Naive thymus-derived CD4-positive, alpha-beta T cell (primary cell): ENCODE measurements around the gene DNAI4. TPM values are rescaled to one million over a fixed set of nuclear protein-coding genes. Genes with fewer than 3 reads are reported as not detected.

Experiments used
- ATAC-seq: fragments of 150-1000 bp; cut with Tn5 transposase; 2 replicates; pipeline ENCODE4 v1.10.0; 2021; ENCODE audit warnings: mild to moderate bottlenecking, moderate library complexity
- CTCF ChIA-PET: fragments of 350-600 bp; sonication (Branson Sonifier 250); formaldehyde crosslinking; loops from one replicate; lab custom pipeline; 2021; ENCODE audit warnings: antibody characterized with exemption; lab: Charles Lee
- POLR2A ChIA-PET: fragments of 350-600 bp; sonication (Branson Sonifier 250); formaldehyde crosslinking; loops from one replicate; lab custom pipeline; 2021; ENCODE audit warnings: antibody characterized with exemption, inconsistent platforms; lab: Charles Lee
- DNase-seq, 9 donors: peaks; one replicate each; pipeline versions ENCODE4 v3.0.0 to v3.0.0-alpha.2; 2020 to 2022; ENCODE audit warnings: mixed read lengths in 1 of 9
- H3K27ac ChIP-seq: one replicate; pipeline ENCODE4 v1.7.0; 2013; ENCODE audit warnings: mild to moderate bottlenecking, low read depth, low read length, moderate library complexity
- H3K27me3 ChIP-seq, 2 donors: one replicate each; pipeline ENCODE4 v1.7.0; 2013; ENCODE audit warnings: low read length in 2 of 2, mild to moderate bottlenecking in 2 of 2, moderate library complexity in 2 of 2; ENCODE audit not compliant: control insufficient read depth in 2 of 2, insufficient read depth in 2 of 2
- H3K36me3 ChIP-seq, 3 experiments: 1 replicate in 2 of 3; 2 replicates in 1 of 3; pipeline ENCODE4 v1.7.0; 2013; ENCODE audit warnings: low read length in 3 of 3, mild to moderate bottlenecking in 3 of 3, moderate library complexity in 1 of 3; ENCODE audit not compliant: insufficient read depth in 3 of 3, control insufficient read depth in 2 of 3
- H3K4me1 ChIP-seq, 2 donors: one replicate each; pipeline ENCODE4 v1.7.0; 2013; ENCODE audit warnings: low read length in 2 of 2, mild to moderate bottlenecking in 2 of 2, moderate library complexity in 1 of 2; ENCODE audit not compliant: control insufficient read depth in 2 of 2, insufficient read depth in 2 of 2
- H3K4me3 ChIP-seq: 2 replicates; pipeline ENCODE4 v1.7.0; 2013; ENCODE audit warnings: mild to moderate bottlenecking, low read length
- H3K9me3 ChIP-seq, 3 experiments: 1 replicate in 2 of 3; 2 replicates in 1 of 3; pipeline ENCODE4 v1.7.0; 2013; ENCODE audit warnings: low read length in 3 of 3; ENCODE audit not compliant: control insufficient read depth in 2 of 3
- H3K27ac Mint-ChIP-seq, 9 donors: one replicate each; pipeline ENCODE4 v1.8.0; 2020 to 2022; ENCODE audit warnings: mixed read lengths in 9 of 9, mild to moderate bottlenecking in 8 of 9, moderate library complexity in 5 of 9, inconsistent platforms in 2 of 9
- H3K27me3 Mint-ChIP-seq, 5 donors: one replicate each; pipeline ENCODE4 v1.8.0; 2021 to 2022; ENCODE audit warnings: mixed read lengths in 5 of 5, mild to moderate bottlenecking in 1 of 5
- H3K36me3 Mint-ChIP-seq, 5 donors: one replicate each; pipeline ENCODE4 v1.8.0; 2020 to 2022; ENCODE audit warnings: mixed read lengths in 5 of 5, mild to moderate bottlenecking in 3 of 5, inconsistent platforms in 1 of 5
- H3K4me1 Mint-ChIP-seq, 7 donors: one replicate each; pipeline ENCODE4 v1.8.0; 2020 to 2022; ENCODE audit warnings: mixed read lengths in 7 of 7, mild to moderate bottlenecking in 3 of 7, inconsistent platforms in 1 of 7
- H3K4me3 Mint-ChIP-seq, 10 donors: one replicate each; pipeline ENCODE4 v1.8.0; 2020 to 2022; ENCODE audit warnings: mild to moderate bottlenecking in 10 of 10, mixed read lengths in 10 of 10, moderate library complexity in 6 of 10, inconsistent platforms in 2 of 10
- H3K9me3 Mint-ChIP-seq, 11 donors: one replicate each; pipeline ENCODE4 v1.8.0; 2020 to 2022; ENCODE audit warnings: mixed read lengths in 11 of 11, mild to moderate bottlenecking in 4 of 11, inconsistent platforms in 1 of 11, moderate library complexity in 1 of 11
- intact Hi-C, 2 donors: fragments of 100-400 bp; cut with micrococcal nuclease; formaldehyde crosslinking; loops; one replicate each; pipeline ENCODE4 v1.15.1; 2023
- polyA plus RNA-seq, 2 donors: library from polyadenylated mRNA; unstranded; fragments of 300-500 nt; fragmentation: Illumina TruSeq; gene quantifications; one replicate each; pipeline ENCODE4 v1.2.3, GENCODE V29; 2021
- total RNA-seq, 6 experiments: library from RNA in 5 of 6; stranded (reverse) in 5 of 6; gene quantifications; 1 replicate in 5 of 6; 2 replicates in 1 of 6; pipeline ENCODE4 v1.2.3 and lab custom pipeline; 2021 to 2026

Gene DNAI4
- total and polyA plus RNA-seq, 7 experiments from 2014 or later = 1.3 to 10.7 (median 2.3) TPM

DNA sequence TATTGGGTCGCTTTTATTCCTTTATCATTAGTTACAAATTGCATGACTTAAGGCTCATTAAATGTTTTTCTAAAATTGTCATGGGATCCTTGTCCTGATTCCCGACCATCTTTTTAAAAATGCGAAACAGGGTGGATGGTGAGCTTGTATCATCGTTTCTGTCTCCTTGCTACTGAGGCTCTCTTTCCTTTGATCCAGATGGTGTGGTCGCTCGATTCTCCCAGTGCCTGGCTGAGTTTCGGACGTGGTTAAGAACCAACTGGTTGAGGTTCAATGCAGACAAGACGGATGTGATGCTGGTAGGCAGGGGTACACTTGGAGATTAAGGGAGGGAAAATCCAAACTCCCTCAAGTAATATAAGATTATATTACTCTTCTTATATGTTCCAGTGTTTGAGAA lies 1.3 kb upstream of the DNAI4 start:
- no peaks in the 10 kb centered on the region for H3K27me3 Mint-ChIP-seq
- peaks cover 18 to 75% (median 59%) of the 10 kb centered on the region in 7 donors for H3K4me1 Mint-ChIP-seq
- DNase-seq = no peak
- Histone ChIP-seq H3K36me3 (peaks cover 0 to 16% (median 0%) of the 10 kb centered on the region in 3 experiments), H3K27me3 (no peaks in the 10 kb centered on the region), H3K4me3 (peak overlapping the region; percentile 83), H3K27ac (peak overlapping the region; percentile 95), H3K9me3 (no peaks in the 10 kb centered on the region), H3K4me1 (peaks cover 24 to 37% of the 10 kb centered on the region in 2 donors)
- H3K9me3 Mint-ChIP-seq = peaks cover 0 to 12% (median 0%) of the 10 kb centered on the region in 11 donors
- POLR2A ChIA-PET = interaction anchor here (0.6 to 1.9 kb wide), 6 partner anchors 8 to 244 kb away, joined by 3 to 13 read pairs (median 4); partner anchors contain the start of gene SLC35D1
- H3K36me3 Mint-ChIP-seq = peaks cover 0 to 2% (median 2%) of the 10 kb centered on the region in 5 donors
- ATAC-seq = no peak
- CTCF ChIA-PET = interaction anchor here (1.0 to 2.7 kb wide), 2 partner anchors 85 to 163 kb away, joined by 3 to 8 read pairs; no protein-coding TSS in a partner anchor
- intact Hi-C loops = loop anchor here (1.0 to 10.0 kb wide), 9 partner anchors 127 to 1505 kb away; partner anchors contain the start of genes LEPR (in 2 of the 2), LEPROT (in 2 of the 2), GADD45A (in 1 of the 2) and SERBP1 (in 1 of the 2)
- peak overlapping the region; percentile 92 to 98 (median 96) for H3K4me3 Mint-ChIP-seq
- H3K27ac Mint-ChIP-seq = peak overlapping the region; percentile 95 to 97 (median 97)

GRCh38 chr1:66925558-66925910 lies 878 bp upstream of the DNAI4 start:
- intact Hi-C loops = loop anchor here (1.0 to 10.0 kb wide), 9 partner anchors 127 to 1505 kb away; partner anchors contain the start of genes LEPR (in 2 of the 2), LEPROT (in 2 of the 2), GADD45A (in 1 of the 2) and SERBP1 (in 1 of the 2)
- H3K4me1 Mint-ChIP-seq = peaks cover 18 to 75% (median 60%) of the 10 kb centered on the region in 7 donors
- H3K27me3 Mint-ChIP-seq = no peaks in the 10 kb centered on the region

DNA sequence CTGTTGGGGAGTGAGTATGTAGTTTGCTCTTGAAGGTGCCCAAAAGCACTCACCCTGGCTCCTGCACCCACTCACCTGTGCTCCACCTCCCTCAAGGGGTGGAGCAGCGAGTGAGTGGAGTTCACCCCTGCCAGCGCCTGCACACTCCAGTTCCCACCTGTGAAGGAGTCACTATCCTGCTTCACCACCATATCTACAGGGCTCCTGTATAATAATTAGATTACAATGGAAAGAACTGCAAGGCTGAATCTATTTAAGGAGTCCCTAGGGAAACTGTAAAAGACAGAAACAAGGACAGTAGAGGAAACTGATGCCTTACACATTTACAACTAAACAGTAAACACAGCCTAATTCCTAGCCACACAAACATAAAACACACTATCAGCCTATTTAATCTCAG lies 4.1 kb downstream of the DNAI4 start:
- POLR2A ChIA-PET = no interaction called here
- H3K4me3 ChIP-seq = no peak overlapping the region
- CTCF ChIA-PET = interaction anchor here (0.6 kb wide), 1 partner anchor 19 kb away, joined by 3 read pairs; no protein-coding TSS in a partner anchor
- H3K27ac ChIP-seq = no peak overlapping the region
- peaks cover 5 to 32% (median 24%) of the 10 kb centered on the region in 7 donors for H3K4me1 Mint-ChIP-seq
- no peak overlapping the region for H3K4me3 Mint-ChIP-seq
- peaks cover 0 to 10% (median 0%) of the 10 kb centered on the region in 3 experiments for H3K36me3 ChIP-seq
- no peak for ATAC-seq
- DNase-seq = no peak
- H3K27me3 Mint-ChIP-seq = no peaks in the 10 kb centered on the region
- intact Hi-C loops = loop anchor here in 1 of 2 donors (10.0 kb wide), 1 partner anchor 414 kb away; no protein-coding TSS in a partner anchor
- peaks cover 0 to 6% (median 0%) of the 10 kb centered on the region in 3 experiments for H3K9me3 ChIP-seq
- peaks cover 0 to 18% (median 3%) of the 10 kb centered on the region in 11 donors for H3K9me3 Mint-ChIP-seq
- no peak overlapping the region for H3K27ac Mint-ChIP-seq
- peaks cover 8 to 13% of the 10 kb centered on the region in 2 donors for H3K4me1 ChIP-seq
- H3K27me3 ChIP-seq = no peaks in the 10 kb centered on the region
- H3K36me3 Mint-ChIP-seq = peaks cover 0 to 24% (median 13%) of the 10 kb centered on the region in 5 donors

More at GRCh38 chr1:66925558-66925910, 878 bp upstream of the DNAI4 start:
- Mint-ChIP-seq H3K36me3 (peaks cover 0 to 4% (median 2%) of the 10 kb centered on the region in 5 donors), H3K9me3 (peaks cover 0 to 12% (median 0%) of the 10 kb centered on the region in 11 donors), H3K27ac (peak overlapping the region; percentile 95 to 97 (median 97)), H3K4me3 (peak overlapping the region; percentile 92 to 98 (median 96))
- Histone ChIP-seq H3K27me3 (no peaks in the 10 kb centered on the region), H3K36me3 (peaks cover 0 to 14% (median 0%) of the 10 kb centered on the region in 3 experiments), H3K4me3 (peak overlapping the region; percentile 83), H3K27ac (peak overlapping the region; percentile 95), H3K4me1 (peaks cover 24 to 37% of the 10 kb centered on the region in 2 donors), H3K9me3 (no peaks in the 10 kb centered on the region)
- ChIA-PET CTCF (interaction anchor here (0.6 to 2.7 kb wide), 4 partner anchors 8 to 162 kb away, joined by 3 to 8 read pairs (median 5); no protein-coding TSS in a partner anchor), POLR2A (interaction anchor here (0.6 to 2.1 kb wide), 11 partner anchors 9 to 244 kb away, joined by 3 to 13 read pairs (median 4); partner anchors contain the start of gene SLC35D1)
- DNase-seq (no peak), ATAC-seq (no peak)

DNA sequence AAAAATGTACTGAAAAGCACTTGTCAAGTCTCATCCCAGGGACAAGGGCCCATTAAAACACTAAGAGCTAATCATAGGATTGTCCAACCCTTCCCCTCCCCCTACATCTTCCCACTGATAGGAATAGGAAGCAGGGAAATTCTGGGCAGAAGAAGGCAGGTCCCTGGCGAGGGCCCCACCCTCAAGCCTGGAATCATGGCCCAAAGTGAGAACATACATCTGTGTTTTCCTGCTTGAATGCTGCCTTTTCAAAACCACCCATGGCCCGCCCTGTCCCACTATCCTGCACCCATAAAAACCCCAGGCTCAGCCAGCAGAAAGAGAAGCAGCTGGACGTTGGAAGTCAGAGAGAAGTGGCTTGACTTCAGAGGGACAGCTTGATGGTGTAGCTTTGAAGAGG lies 4.8 kb downstream of the DNAI4 start:
- H3K4me1 Mint-ChIP-seq = peaks cover 5 to 28% (median 23%) of the 10 kb centered on the region in 7 donors
- no peak overlapping the region for H3K4me3 ChIP-seq
- ATAC-seq (no peak), DNase-seq (no peak)
- no peaks in the 10 kb centered on the region for H3K27me3 ChIP-seq
- peaks cover 0 to 6% (median 0%) of the 10 kb centered on the region in 3 experiments for H3K9me3 ChIP-seq
- no peak overlapping the region for H3K4me3 Mint-ChIP-seq
- H3K27ac ChIP-seq = no peak overlapping the region
- H3K9me3 Mint-ChIP-seq = peaks cover 0 to 11% (median 3%) of the 10 kb centered on the region in 11 donors
- peaks cover 7 to 11% of the 10 kb centered on the region in 2 donors for H3K4me1 ChIP-seq
- peaks cover 0 to 24% (median 13%) of the 10 kb centered on the region in 5 donors for H3K36me3 Mint-ChIP-seq
- no peaks in the 10 kb centered on the region for H3K27me3 Mint-ChIP-seq
- ChIA-PET POLR2A (interaction anchor here (2.4 kb wide), 1 partner anchor 11 kb away, joined by 9 read pairs; no protein-coding TSS in a partner anchor), CTCF (interaction anchor here (0.5 to 0.6 kb wide), 3 partner anchors 18 to 263 kb away, joined by 3 read pairs; no protein-coding TSS in a partner anchor)
- H3K27ac Mint-ChIP-seq = no peak overlapping the region
- intact Hi-C loops = loop anchor here in 1 of 2 donors (10.0 kb wide), 1 partner anchor 415 kb away; no protein-coding TSS in a partner anchor
- peaks cover 0 to 4% (median 0%) of the 10 kb centered on the region in 3 experiments for H3K36me3 ChIP-seq

DNA sequence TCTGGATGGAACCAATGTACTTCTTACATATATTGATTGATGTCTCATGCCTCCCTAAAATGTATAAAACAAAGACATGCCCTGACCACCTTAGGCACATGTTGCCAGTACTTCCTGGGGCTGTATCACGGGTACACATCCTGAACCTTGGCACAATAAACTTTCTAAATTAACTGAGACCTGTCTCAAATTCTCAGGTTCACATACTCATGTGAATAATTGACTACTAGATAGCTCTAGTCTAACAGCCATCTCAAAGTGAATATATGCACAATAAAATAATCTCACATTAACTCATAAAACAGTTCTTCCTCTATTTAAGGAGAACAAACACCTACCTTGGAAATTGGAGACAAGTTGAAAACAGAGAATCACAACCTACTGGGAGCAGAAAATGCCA lies 5.6 kb downstream of the DNAI4 start:
- POLR2A ChIA-PET = interaction anchor here (2.4 kb wide), 1 partner anchor 11 kb away, joined by 9 read pairs; no protein-coding TSS in a partner anchor
- no peak for ATAC-seq
- no peak overlapping the region for H3K4me3 Mint-ChIP-seq

GRCh38 chr1:66917476-66917875 lies 7.2 kb downstream of the DNAI4 start:
- H3K27ac Mint-ChIP-seq = no peak overlapping the region
- Histone ChIP-seq H3K9me3 (peaks cover 0 to 6% (median 0%) of the 10 kb centered on the region in 3 experiments), H3K4me3 (no peak overlapping the region), H3K36me3 (no peaks in the 10 kb centered on the region), H3K27ac (no peak overlapping the region), H3K27me3 (no peaks in the 10 kb centered on the region), H3K4me1 (no peaks in the 10 kb centered on the region)
- ChIA-PET POLR2A (no interaction called here), CTCF (no interaction called here)
- ATAC-seq = no peak
- DNase-seq = no peak
- intact Hi-C loops = no loop called here
- H3K36me3 Mint-ChIP-seq = peaks cover 0 to 26% (median 14%) of the 10 kb centered on the region in 5 donors
- H3K4me3 Mint-ChIP-seq = no peak overlapping the region
- peaks cover 0 to 10% (median 3%) of the 10 kb centered on the region in 11 donors for H3K9me3 Mint-ChIP-seq
- peaks cover 2 to 8% (median 5%) of the 10 kb centered on the region in 7 donors for H3K4me1 Mint-ChIP-seq
- no peaks in the 10 kb centered on the region for H3K27me3 Mint-ChIP-seq

More for the DNA sequence above, 5.6 kb downstream of the DNAI4 start:
- peaks cover 0 to 10% (median 3%) of the 10 kb centered on the region in 11 donors for H3K9me3 Mint-ChIP-seq
- no peaks in the 10 kb centered on the region for H3K27me3 Mint-ChIP-seq
- peaks cover 0 to 6% (median 0%) of the 10 kb centered on the region in 3 experiments for H3K9me3 ChIP-seq
- H3K27ac Mint-ChIP-seq = no peak overlapping the region
- H3K36me3 Mint-ChIP-seq = peaks cover 0 to 24% (median 13%) of the 10 kb centered on the region in 5 donors
- CTCF ChIA-PET = interaction anchor here (0.6 kb wide), 1 partner anchor 263 kb away, joined by 3 read pairs; no protein-coding TSS in a partner anchor
- DNase-seq = no peak
- H3K4me1 Mint-ChIP-seq = peaks cover 5 to 24% (median 21%) of the 10 kb centered on the region in 7 donors
- H3K27me3 ChIP-seq = no peaks in the 10 kb centered on the region
- H3K4me1 ChIP-seq = peaks cover 6 to 9% of the 10 kb centered on the region in 2 donors
- intact Hi-C loops = no loop called here
- no peak overlapping the region for H3K27ac ChIP-seq
- H3K36me3 ChIP-seq = no peaks in the 10 kb centered on the region
- no peak overlapping the region for H3K4me3 ChIP-seq
